Liver (tissue), 9 donors: ENCODE results near the gene SLC17A4. TPM values are rescaled to one million over a fixed set of nuclear protein-coding genes. Genes with fewer than 3 reads are reported as not detected.

Experiments used
- DNase-seq: peaks from one replicate; pipeline ENCODE4 v3.0.0-alpha.2; 2017; ENCODE audit warnings: low spot score
- H3K27ac ChIP-seq, 2 donors: one replicate each; pipeline ENCODE4 v1.7.0; 2013; ENCODE audit warnings: inconsistent platforms in 2 of 2, low read length in 2 of 2, control low read depth in 1 of 2, low read depth in 1 of 2, mild to moderate bottlenecking in 1 of 2
- H3K27me3 ChIP-seq, 4 donors: one replicate each; pipeline versions ENCODE4 v1.6.1 to v1.7.0; 2013; ENCODE audit warnings: low read length in 3 of 4, inconsistent platforms in 1 of 4, mild to moderate bottlenecking in 1 of 4, moderate library complexity in 1 of 4; ENCODE audit not compliant: control insufficient read depth in 4 of 4, insufficient read depth in 4 of 4
- H3K36me3 ChIP-seq, 4 donors: one replicate each; pipeline versions ENCODE4 v1.6.1 to v1.7.0; 2013; ENCODE audit warnings: low read length in 3 of 4, mild to moderate bottlenecking in 3 of 4, low read depth in 1 of 4, moderate library complexity in 1 of 4; ENCODE audit not compliant: control insufficient read depth in 4 of 4, insufficient read depth in 3 of 4
- H3K4me1 ChIP-seq, 4 donors: one replicate each; pipeline versions ENCODE4 v1.6.1 to v1.7.0; 2013; ENCODE audit warnings: low read length in 3 of 4, mild to moderate bottlenecking in 3 of 4, moderate library complexity in 1 of 4; ENCODE audit not compliant: control insufficient read depth in 4 of 4, insufficient read depth in 4 of 4
- H3K4me3 ChIP-seq, 3 donors: one replicate each; pipeline versions ENCODE4 v1.6.1 to v1.7.0; 2013; ENCODE audit warnings: low read length in 3 of 3, control low read depth in 1 of 3, low read depth in 1 of 3, mild to moderate bottlenecking in 1 of 3
- H3K9ac ChIP-seq, 2 donors: one replicate each; pipeline ENCODE4 v1.7.0; 2013; ENCODE audit warnings: low read length in 2 of 2, mild to moderate bottlenecking in 2 of 2, moderate library complexity in 2 of 2, control low read depth in 1 of 2, low read depth in 1 of 2
- H3K9me3 ChIP-seq, 4 donors: one replicate each; pipeline versions ENCODE4 v1.6.1 to v1.7.0; 2013; ENCODE audit warnings: low read length in 3 of 4; ENCODE audit not compliant: control insufficient read depth in 4 of 4
- EGR1 ChIP-seq, 2 donors: IDR thresholded peaks; 2 replicates each; pipeline ENCODE4 v1.6.1; 2016 to 2018; ENCODE audit warnings: antibody characterized with exemption in 2 of 2, low read depth in 2 of 2
- FOXA1 ChIP-seq: IDR thresholded peaks from 2 replicates; pipeline ENCODE4 v1.6.1; 2016; ENCODE audit warnings: antibody characterized with exemption
- FOXA2 ChIP-seq: IDR thresholded peaks from 2 replicates; pipeline ENCODE4 v1.6.1; 2016; ENCODE audit warnings: antibody characterized with exemption
- HNF4A ChIP-seq, 2 donors: conservative IDR thresholded peaks; 2 replicates each; pipeline ENCODE4 v1.6.1; 2016; ENCODE audit warnings: antibody characterized with exemption in 2 of 2, mild to moderate bottlenecking in 2 of 2
- HNF4G ChIP-seq: IDR thresholded peaks from 2 replicates; pipeline ENCODE4 v1.6.1; 2016; ENCODE audit warnings: antibody characterized with exemption
- JUND ChIP-seq, 2 donors: IDR thresholded peaks; 2 replicates each; pipeline ENCODE4 v1.6.1; 2016; ENCODE audit warnings: antibody characterized with exemption in 2 of 2
- RAD21 ChIP-seq, 2 donors: IDR thresholded peaks; 2 replicates each; pipeline ENCODE4 v1.6.1; 2016; ENCODE audit warnings: antibody characterized with exemption in 2 of 2, mild to moderate bottlenecking in 2 of 2
- RXRA ChIP-seq, 2 donors: IDR thresholded peaks; 2 replicates each; pipeline ENCODE4 v1.6.1; 2017 to 2018; ENCODE audit warnings: antibody characterized with exemption in 2 of 2, mild to moderate bottlenecking in 1 of 2
- SP1 ChIP-seq: IDR thresholded peaks from 2 replicates; pipeline ENCODE4 v1.6.1; 2018; ENCODE audit warnings: antibody characterized with exemption, mild to moderate bottlenecking
- TAF1 ChIP-seq: conservative IDR thresholded peaks from 2 replicates; pipeline ENCODE4 v1.6.1; 2016; ENCODE audit warnings: antibody characterized with exemption, mild to moderate bottlenecking
- YY1 ChIP-seq: IDR thresholded peaks from 2 replicates; pipeline ENCODE4 v1.6.1; 2016; ENCODE audit warnings: antibody characterized with exemption, mild to moderate bottlenecking
- WGBS: extraction: QIAGEN DNeasy Blood & Tissue Kit; methylation state at CpG from one replicate; pipeline ENCODE4 v1.1.7; 2013; 5-methylcytosine and 5-hydroxymethylcytosine counted together
- polyA plus RNA-seq, 2 donors: library from polyadenylated mRNA; stranded (reverse) in 1 of 2; unstranded in 1 of 2; fragments of 200-250 nt in 1 of 2; fragments of >200 nt in 1 of 2; fragmentation: Nextera tagmentation in 1 of 2; extraction: Ambion mirVana in 1 of 2; gene quantifications; one replicate each; pipeline versions ENCODE4 v1.2.1 to v1.2.3, GENCODE V29; 2013 to 2015
- total RNA-seq, 2 donors: library from RNA; depleted of rRNA; stranded (reverse); fragments of >200 nt; gene quantifications; one replicate each; pipeline ENCODE4 v1.2.3, GENCODE V29; 2014
- TF ChIP-seq, protein P1 (sequence below): IDR thresholded peaks from 2 replicates; pipeline ENCODE4 v1.6.1; 2016; ENCODE audit warnings: antibody characterized with exemption
- TF ChIP-seq, protein P2 (sequence below): IDR thresholded peaks from 2 replicates; pipeline ENCODE4 v1.6.1; 2016; ENCODE audit warnings: antibody characterized with exemption, mild to moderate bottlenecking
- TF ChIP-seq, protein P3 (sequence below): IDR thresholded peaks from 2 replicates; pipeline ENCODE4 v1.6.1; 2016; ENCODE audit warnings: antibody characterized with exemption
- donor health status: healthy.
- donor health status: healthy.
- donor health status: healthy.
- donor health status: healthy.
- donor health status: healthy.

The SLC17A4 gene
- total and polyA plus RNA-seq, 4 donors, result 4.4 to 27.3 (median 8.4) TPM

DNA sequence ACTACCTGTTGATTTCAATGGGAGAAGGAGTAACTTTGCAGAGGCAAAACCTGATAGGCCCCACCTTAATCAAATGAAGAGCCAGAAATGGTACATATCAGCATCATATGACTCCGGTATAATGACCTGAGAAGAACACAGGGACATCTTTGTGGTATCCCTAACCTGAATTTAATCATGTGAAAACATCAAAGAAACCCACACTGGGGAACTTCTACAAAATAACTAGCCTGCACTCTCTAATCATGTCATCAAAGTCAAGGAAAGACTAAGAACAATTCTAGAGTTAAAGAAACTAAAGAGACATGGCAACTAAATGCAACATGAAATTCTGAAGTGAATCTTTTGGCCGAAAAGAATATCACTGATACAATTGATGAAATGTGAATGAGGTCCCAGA, 34.9 kb downstream of the SLC17A4 start:
- Histone ChIP-seq H3K36me3 (peaks cover 0 to 3% (median 0%) of the 10 kb centered on the region in 4 donors), H3K27ac (no peak overlapping the region), H3K4me1 (peaks cover 0 to 5% (median 0%) of the 10 kb centered on the region in 4 donors), H3K4me3 (no peak overlapping the region), H3K9me3 (no peaks in the 10 kb centered on the region), H3K9ac (no peak overlapping the region), H3K27me3 (no peaks in the 10 kb centered on the region)
- WGBS, result 89% methylated on average over 2 of the region's 2 CpGs
- TF ChIP-seq YY1 (no peak), JUND (IDR thresholded peaks at IDR 0.05) (no peak), HNF4G (no peak)
- no peak for DNase-seq

DNA sequence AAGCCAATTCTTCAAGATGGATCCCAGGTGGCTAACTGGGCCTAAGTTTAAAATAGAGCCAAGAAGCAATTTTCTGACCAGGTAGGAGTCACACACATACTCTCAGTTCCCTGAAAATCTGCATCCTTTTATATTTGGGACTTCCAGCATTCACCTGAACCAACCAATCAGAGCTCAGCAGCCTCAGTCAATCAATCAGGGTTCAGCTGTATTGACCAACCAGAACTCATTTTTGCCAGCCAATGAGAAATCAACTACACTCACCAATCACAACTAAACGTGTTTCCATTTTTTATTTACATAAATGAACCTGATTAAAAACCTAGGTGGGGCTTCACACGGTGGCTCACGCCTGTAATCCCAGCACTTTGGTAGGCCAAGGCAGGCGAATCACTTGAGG, 37.5 kb downstream of the SLC17A4 start:
- Histone ChIP-seq H3K9ac (no peak overlapping the region), H3K4me3 (no peak overlapping the region), H3K27ac (no peak overlapping the region), H3K36me3 (peaks cover 0 to 3% (median 1%) of the 10 kb centered on the region in 4 donors), H3K9me3 (no peaks in the 10 kb centered on the region), H3K27me3 (no peaks in the 10 kb centered on the region), H3K4me1 (peaks cover 0 to 5% (median 0%) of the 10 kb centered on the region in 4 donors)
- TF ChIP-seq TAF1, result no peak
- TF ChIP-seq, protein P1, sequence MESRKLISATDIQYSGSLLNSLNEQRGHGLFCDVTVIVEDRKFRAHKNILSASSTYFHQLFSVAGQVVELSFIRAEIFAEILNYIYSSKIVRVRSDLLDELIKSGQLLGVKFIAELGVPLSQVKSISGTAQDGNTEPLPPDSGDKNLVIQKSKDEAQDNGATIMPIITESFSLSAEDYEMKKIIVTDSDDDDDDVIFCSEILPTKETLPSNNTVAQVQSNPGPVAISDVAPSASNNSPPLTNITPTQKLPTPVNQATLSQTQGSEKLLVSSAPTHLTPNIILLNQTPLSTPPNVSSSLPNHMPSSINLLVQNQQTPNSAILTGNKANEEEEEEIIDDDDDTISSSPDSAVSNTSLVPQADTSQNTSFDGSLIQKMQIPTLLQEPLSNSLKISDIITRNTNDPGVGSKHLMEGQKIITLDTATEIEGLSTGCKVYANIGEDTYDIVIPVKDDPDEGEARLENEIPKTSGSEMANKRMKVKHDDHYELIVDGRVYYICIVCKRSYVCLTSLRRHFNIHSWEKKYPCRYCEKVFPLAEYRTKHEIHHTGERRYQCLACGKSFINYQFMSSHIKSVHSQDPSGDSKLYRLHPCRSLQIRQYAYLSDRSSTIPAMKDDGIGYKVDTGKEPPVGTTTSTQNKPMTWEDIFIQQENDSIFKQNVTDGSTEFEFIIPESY, result no peak
- TF ChIP-seq EGR1 (IDR thresholded peaks at IDR 0.05; ENCODE audit: low read depth in 2 of 2), result no peak
- TF ChIP-seq, protein P2, sequence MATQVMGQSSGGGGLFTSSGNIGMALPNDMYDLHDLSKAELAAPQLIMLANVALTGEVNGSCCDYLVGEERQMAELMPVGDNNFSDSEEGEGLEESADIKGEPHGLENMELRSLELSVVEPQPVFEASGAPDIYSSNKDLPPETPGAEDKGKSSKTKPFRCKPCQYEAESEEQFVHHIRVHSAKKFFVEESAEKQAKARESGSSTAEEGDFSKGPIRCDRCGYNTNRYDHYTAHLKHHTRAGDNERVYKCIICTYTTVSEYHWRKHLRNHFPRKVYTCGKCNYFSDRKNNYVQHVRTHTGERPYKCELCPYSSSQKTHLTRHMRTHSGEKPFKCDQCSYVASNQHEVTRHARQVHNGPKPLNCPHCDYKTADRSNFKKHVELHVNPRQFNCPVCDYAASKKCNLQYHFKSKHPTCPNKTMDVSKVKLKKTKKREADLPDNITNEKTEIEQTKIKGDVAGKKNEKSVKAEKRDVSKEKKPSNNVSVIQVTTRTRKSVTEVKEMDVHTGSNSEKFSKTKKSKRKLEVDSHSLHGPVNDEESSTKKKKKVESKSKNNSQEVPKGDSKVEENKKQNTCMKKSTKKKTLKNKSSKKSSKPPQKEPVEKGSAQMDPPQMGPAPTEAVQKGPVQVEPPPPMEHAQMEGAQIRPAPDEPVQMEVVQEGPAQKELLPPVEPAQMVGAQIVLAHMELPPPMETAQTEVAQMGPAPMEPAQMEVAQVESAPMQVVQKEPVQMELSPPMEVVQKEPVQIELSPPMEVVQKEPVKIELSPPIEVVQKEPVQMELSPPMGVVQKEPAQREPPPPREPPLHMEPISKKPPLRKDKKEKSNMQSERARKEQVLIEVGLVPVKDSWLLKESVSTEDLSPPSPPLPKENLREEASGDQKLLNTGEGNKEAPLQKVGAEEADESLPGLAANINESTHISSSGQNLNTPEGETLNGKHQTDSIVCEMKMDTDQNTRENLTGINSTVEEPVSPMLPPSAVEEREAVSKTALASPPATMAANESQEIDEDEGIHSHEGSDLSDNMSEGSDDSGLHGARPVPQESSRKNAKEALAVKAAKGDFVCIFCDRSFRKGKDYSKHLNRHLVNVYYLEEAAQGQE, result no peak
- WGBS, result 93% methylated on average over 4 of the region's 4 CpGs
- no peak for DNase-seq

DNA sequence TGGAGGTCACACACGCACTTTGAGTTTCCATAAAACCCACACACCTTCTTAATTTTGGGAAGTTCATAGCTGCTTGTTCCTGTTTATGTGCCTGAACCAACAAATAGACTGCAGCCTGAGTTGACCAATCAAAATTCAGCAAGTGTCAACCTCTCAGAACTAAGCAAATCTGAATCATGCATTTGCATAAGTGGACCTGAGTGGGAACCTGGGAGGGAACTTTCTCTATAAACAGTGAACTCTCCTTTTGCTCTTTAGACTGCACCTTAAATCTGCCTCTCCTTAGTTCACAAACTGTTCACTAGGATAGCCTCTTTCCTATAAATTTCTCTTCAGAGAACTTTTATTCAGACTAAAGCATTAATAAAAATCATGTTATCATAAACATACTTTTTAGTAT, 39.4 kb downstream of the SLC17A4 start:
- peaks cover 0 to 9% (median 3%) of the 10 kb centered on the region in 4 donors for H3K36me3 ChIP-seq
- no peak overlapping the region for H3K4me3 ChIP-seq
- no peaks in the 10 kb centered on the region for H3K27me3 ChIP-seq
- no peak for TF ChIP-seq YY1
- TF ChIP-seq SP1, result no peak
- TF ChIP-seq FOXA1, result no peak
- no peak for TF ChIP-seq FOXA2
- TF ChIP-seq RAD21 (IDR thresholded peaks at IDR 0.05), result no peak
- no peak for TF ChIP-seq JUND (IDR thresholded peaks at IDR 0.05)
- TF ChIP-seq RXRA (IDR thresholded peaks at IDR 0.05), result no peak
- TF ChIP-seq, protein P3, sequence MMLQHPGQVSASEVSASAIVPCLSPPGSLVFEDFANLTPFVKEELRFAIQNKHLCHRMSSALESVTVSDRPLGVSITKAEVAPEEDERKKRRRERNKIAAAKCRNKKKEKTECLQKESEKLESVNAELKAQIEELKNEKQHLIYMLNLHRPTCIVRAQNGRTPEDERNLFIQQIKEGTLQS, result no peak
- TF ChIP-seq HNF4A (conservative IDR thresholded peaks at IDR 0.05), result no peak
- no peak for TF ChIP-seq EGR1 (IDR thresholded peaks at IDR 0.05; ENCODE audit: low read depth in 2 of 2)
- no peaks in the 10 kb centered on the region for H3K9me3 ChIP-seq
- no peak overlapping the region for H3K27ac ChIP-seq
- H3K9ac ChIP-seq, result no peak overlapping the region
- peaks cover 0 to 5% (median under 1%) of the 10 kb centered on the region in 4 donors for H3K4me1 ChIP-seq
- 97% methylated on average over 1 of the region's 1 CpG for WGBS
- DNase-seq, result no peak
